ENCODE results near the gene TMEM229A.
"Not testable (repeated sequence)": the region's sequence is repeated elsewhere in the genome, so short reads cannot be mapped to it uniquely, and the experiment has no call there.

Gene TMEM229A

GRCh38 chr7:124020060-124020459, 12.8 kb downstream of the TMEM229A start:
- no peaks in the 10 kb centered on the region for H3K9me3 ChIP-seq (ENCODE audit: control insufficient read depth, low read length)
- no peak for TF ChIP-seq CTCF (IDR thresholded peaks at IDR 0.05)
- no peaks in the 10 kb centered on the region for H3K79me2 ChIP-seq
- no peaks in the 10 kb centered on the region for H3K4me1 ChIP-seq
- H3K27ac ChIP-seq: no peak overlapping the region
- no peak overlapping the region for H3K4me2 ChIP-seq (ENCODE audit: low read length)
- no peak overlapping the region for H3K9ac ChIP-seq
- H2AFZ ChIP-seq: no peak overlapping the region
- H3K4me3 ChIP-seq (ENCODE audit: low read depth, low read length): no peak overlapping the region
- no peaks in the 10 kb centered on the region for H3K27me3 ChIP-seq (ENCODE audit: control insufficient read depth, insufficient read depth, low read length)
- no peaks in the 10 kb centered on the region for H3K36me3 ChIP-seq (ENCODE audit: control insufficient read depth, insufficient read depth, low read length)

GRCh38 chr7:124013306-124013705, 19.6 kb downstream of the TMEM229A start:
- Histone ChIP-seq H3K36me3 (ENCODE audit: control insufficient read depth, insufficient read depth, low read length) (no peaks in the 10 kb centered on the region), H3K79me2 (no peaks in the 10 kb centered on the region), H2AFZ (no peak overlapping the region), H3K4me1 (no peaks in the 10 kb centered on the region), H3K4me3 (ENCODE audit: low read depth, low read length) (no peak overlapping the region), H3K9me3 (ENCODE audit: control insufficient read depth, low read length) (no peaks in the 10 kb centered on the region), H3K4me2 (ENCODE audit: low read length) (no peak overlapping the region), H3K9ac (no peak overlapping the region), H3K27ac (no peak overlapping the region), H3K27me3 (ENCODE audit: control insufficient read depth, insufficient read depth, low read length) (no peaks in the 10 kb centered on the region)
- TF ChIP-seq CTCF (IDR thresholded peaks at IDR 0.05): no peak

- H3K4me2 ChIP-seq (ENCODE audit: low read length): no peak overlapping the region
- TF ChIP-seq CTCF (IDR thresholded peaks at IDR 0.05): no peak
- no peaks in the 10 kb centered on the region for H3K4me1 ChIP-seq
- H3K9me3 ChIP-seq (ENCODE audit: control insufficient read depth, low read length): no peaks in the 10 kb centered on the region
- H3K27ac ChIP-seq: no peak overlapping the region
- no peak overlapping the region for H3K9ac ChIP-seq
- no peaks in the 10 kb centered on the region for H3K79me2 ChIP-seq
- H3K4me3 ChIP-seq (ENCODE audit: low read depth, low read length): no peak overlapping the region
- no peaks in the 10 kb centered on the region for H3K36me3 ChIP-seq (ENCODE audit: control insufficient read depth, insufficient read depth, low read length)
- no peaks in the 10 kb centered on the region for H3K27me3 ChIP-seq (ENCODE audit: control insufficient read depth, insufficient read depth, low read length)
- H2AFZ ChIP-seq: no peak overlapping the region
Measured at GRCh38 chr7:124012864-124013263, 20.0 kb downstream of the TMEM229A start.

GRCh38 chr7:124009321-124009720, 23.5 kb downstream of the TMEM229A start:
- H3K4me1 ChIP-seq: no peaks in the 10 kb centered on the region
- no peak for TF ChIP-seq CTCF (IDR thresholded peaks at IDR 0.05)

GRCh38 chr7:124008296-124008695, 24.6 kb downstream of the TMEM229A start:
- not testable (repeated sequence) for H3K27ac ChIP-seq; H3K9ac ChIP-seq; H3K79me2 ChIP-seq; H3K27me3 ChIP-seq (ENCODE audit: control insufficient read depth, insufficient read depth, low read length); H3K36me3 ChIP-seq (ENCODE audit: control insufficient read depth, insufficient read depth, low read length); H3K4me2 ChIP-seq (ENCODE audit: low read length); H2AFZ ChIP-seq; H3K9me3 ChIP-seq (ENCODE audit: control insufficient read depth, low read length); H3K4me3 ChIP-seq (ENCODE audit: low read depth, low read length); H3K4me1 ChIP-seq

More at GRCh38 chr7:124009321-124009720, 23.5 kb downstream of the TMEM229A start:
- no peaks in the 10 kb centered on the region for H3K27me3 ChIP-seq (ENCODE audit: control insufficient read depth, insufficient read depth, low read length)
- H3K4me3 ChIP-seq (ENCODE audit: low read depth, low read length): no peak overlapping the region
- no peaks in the 10 kb centered on the region for H3K9me3 ChIP-seq (ENCODE audit: control insufficient read depth, low read length)
- H3K9ac ChIP-seq: no peak overlapping the region
- H3K27ac ChIP-seq: no peak overlapping the region
- no peak overlapping the region for H2AFZ ChIP-seq
- H3K36me3 ChIP-seq (ENCODE audit: control insufficient read depth, insufficient read depth, low read length): no peaks in the 10 kb centered on the region
- no peaks in the 10 kb centered on the region for H3K79me2 ChIP-seq
- H3K4me2 ChIP-seq (ENCODE audit: low read length): no peak overlapping the region
